ENCODE measurements around the gene RNF223. TPM values are rescaled to one million over a fixed set of nuclear protein-coding genes. Genes with fewer than 3 reads are reported as not detected.

Gene RNF223
- total RNA-seq, 4 donors from 2014 or later, result 3.0 to 7.5 (median 5.0) TPM

- TF ChIP-seq CTCF (IDR thresholded peaks at IDR 0.05) (no peak), POLR2A (IDR thresholded peaks at IDR 0.05) (no peak), POLR2AphosphoS5 (IDR thresholded peaks at IDR 0.05) (no peak), EP300 (IDR thresholded peaks at IDR 0.05; ENCODE audit: low read depth) (no peak)
- Histone ChIP-seq H3K4me3 (no peak overlapping the region), H3K27ac (no peak overlapping the region), H3K4me1 (peaks cover 0 to 8% (median 1%) of the 10 kb centered on the region in 4 donors), H3K27me3 (no peaks in the 10 kb centered on the region), H3K36me3 (no peaks in the 10 kb centered on the region), H3K9me3 (no peaks in the 10 kb centered on the region)
- DNase-seq, result no peak
- intact Hi-C loops (cut with DNase I; ENCODE audit: low total_unique reads), result no loop called here
- in situ Hi-C loops (cut with MboI; ENCODE audit: low pct_ligation_motif_present in 1 of 4, low pct_unique_long_range_greater_than_20kb in 1 of 4, low sequenced_read_pairs in 3 of 4), result no loop called here
- 81% methylated on average over 37 of the region's 57 CpGs; no CpG with 5 or more reads in 1 of the 2 donors for WGBS, 2 donors (ENCODE audit: low coverage in 1 of 2)
These were observed 24.6 kb downstream of the RNF223 start for GRCh38 chr1:1049318-1050165.

- Histone ChIP-seq H3K27me3 (no peaks in the 10 kb centered on the region), H3K4me1 (peaks cover 0 to 8% (median 1%) of the 10 kb centered on the region in 4 donors), H3K4me3 (no peak overlapping the region), H3K36me3 (no peaks in the 10 kb centered on the region), H3K9me3 (no peaks in the 10 kb centered on the region), H3K27ac (no peak overlapping the region)
- DNase-seq, result no peak
- TF ChIP-seq CTCF (IDR thresholded peaks at IDR 0.05), result no peak
- no peak for TF ChIP-seq POLR2AphosphoS5 (IDR thresholded peaks at IDR 0.05)
- TF ChIP-seq POLR2A (IDR thresholded peaks at IDR 0.05), result no peak
- no peak for TF ChIP-seq EP300 (IDR thresholded peaks at IDR 0.05; ENCODE audit: low read depth)
- 87 to 88% methylated on average over 6 to 15 of the region's 28 CpGs for WGBS, 2 donors (ENCODE audit: low coverage in 1 of 2)
- in situ Hi-C loops (cut with MboI; ENCODE audit: low pct_ligation_motif_present in 1 of 4, low pct_unique_long_range_greater_than_20kb in 1 of 4, low sequenced_read_pairs in 3 of 4), result no loop called here
- intact Hi-C loops (cut with DNase I; ENCODE audit: low total_unique reads), result no loop called here
These were observed 25.3 kb downstream of the RNF223 start for GRCh38 chr1:1048765-1049164.

GRCh38 chr1:1047963-1048362, 26.1 kb downstream of the RNF223 start:
- Histone ChIP-seq H3K27ac (no peak overlapping the region), H3K4me1 (peaks cover 0 to 8% (median 1%) of the 10 kb centered on the region in 4 donors), H3K27me3 (no peaks in the 10 kb centered on the region), H3K36me3 (no peaks in the 10 kb centered on the region), H3K4me3 (no peak overlapping the region), H3K9me3 (no peaks in the 10 kb centered on the region)
- intact Hi-C loops (cut with DNase I; ENCODE audit: low total_unique reads) (no loop called here), in situ Hi-C loops (cut with MboI; ENCODE audit: low pct_ligation_motif_present in 1 of 4, low pct_unique_long_range_greater_than_20kb in 1 of 4, low sequenced_read_pairs in 3 of 4) (no loop called here)
- TF ChIP-seq POLR2AphosphoS5 (IDR thresholded peaks at IDR 0.05) (no peak), EP300 (IDR thresholded peaks at IDR 0.05; ENCODE audit: low read depth) (no peak), POLR2A (IDR thresholded peaks at IDR 0.05) (no peak), CTCF (IDR thresholded peaks at IDR 0.05) (no peak)
- 89% methylated on average over 24 of the region's 25 CpGs; no CpG with 5 or more reads in 1 of the 2 donors for WGBS, 2 donors (ENCODE audit: low coverage in 1 of 2)
- DNase-seq, result no peak

GRCh38 chr1:1047407-1047806, 26.7 kb downstream of the RNF223 start:
- intact Hi-C loops (cut with DNase I; ENCODE audit: low total_unique reads) (no loop called here), in situ Hi-C loops (cut with MboI; ENCODE audit: low pct_ligation_motif_present in 1 of 4, low pct_unique_long_range_greater_than_20kb in 1 of 4, low sequenced_read_pairs in 3 of 4) (no loop called here)
- TF ChIP-seq CTCF (IDR thresholded peaks at IDR 0.05) (no peak), POLR2AphosphoS5 (IDR thresholded peaks at IDR 0.05) (no peak), EP300 (IDR thresholded peaks at IDR 0.05; ENCODE audit: low read depth) (no peak)
- H3K27ac ChIP-seq, result no peak overlapping the region
- H3K27me3 ChIP-seq, result no peaks in the 10 kb centered on the region
- DNase-seq, result no peak
- WGBS, 2 donors (ENCODE audit: low coverage in 1 of 2), result 90% methylated on average over 19 of the region's 19 CpGs; no CpG with 5 or more reads in 1 of the 2 donors
- H3K4me1 ChIP-seq, result peaks cover 0 to 8% (median 1%) of the 10 kb centered on the region in 4 donors
- H3K36me3 ChIP-seq, result no peaks in the 10 kb centered on the region
- H3K9me3 ChIP-seq, result no peaks in the 10 kb centered on the region
- no peak overlapping the region for H3K4me3 ChIP-seq
